Smooth muscle cell (in vitro differentiated cells): Measurements from ENCODE around the gene UPP2. TPM values are rescaled to one million over a fixed set of nuclear protein-coding genes. Genes with fewer than 3 reads are reported as not detected.

Source experiments
- DNase-seq: peaks from one replicate; lab custom pipeline; 2025; ENCODE audit not compliant: unreplicated experiment; lab: John Stamatoyannopoulos, UW
- H2AFZ ChIP-seq: fragments of 200-600 bp; sonication (generic); 2 replicates; pipeline ENCODE4 v1.6.0; 2016; ENCODE audit warnings: antibody characterized with exemption, low read depth, mild to moderate bottlenecking
- H3F3A ChIP-seq: fragments of 200-600 bp; sonication (generic); 2 replicates; pipeline ENCODE4 v1.6.0; 2017; ENCODE audit warnings: antibody characterized with exemption, low read depth
- H3K27ac ChIP-seq: fragments of 200-600 bp; sonication (generic); 2 replicates; pipeline ENCODE4 v1.5.1; 2016; ENCODE audit warnings: low read depth, mild to moderate bottlenecking
- H3K27me3 ChIP-seq: fragments of 200-600 bp; sonication (generic); 2 replicates; pipeline ENCODE4 v1.6.1; 2016; ENCODE audit warnings: low read depth, mild to moderate bottlenecking
- H3K36me3 ChIP-seq: fragments of 200-600 bp; sonication (generic); 2 replicates; pipeline ENCODE4 v1.5.1; 2016; ENCODE audit warnings: low read depth
- H3K4me1 ChIP-seq: fragments of 200-600 bp; sonication (generic); 2 replicates; pipeline ENCODE4 v1.5.1; 2016; ENCODE audit warnings: low read depth
- H3K4me2 ChIP-seq: fragments of 200-600 bp; sonication (generic); 2 replicates; pipeline ENCODE4 v1.6.0; 2016; ENCODE audit warnings: mild to moderate bottlenecking
- H3K4me3 ChIP-seq: fragments of 200-600 bp; sonication (generic); 2 replicates; pipeline ENCODE4 v1.5.1; 2016; ENCODE audit warnings: mild to moderate bottlenecking
- H3K79me2 ChIP-seq: fragments of 200-600 bp; sonication (generic); 2 replicates; pipeline ENCODE4 v1.6.0; 2016; ENCODE audit warnings: low read depth, mild to moderate bottlenecking
- H3K9ac ChIP-seq: fragments of 200-600 bp; sonication (generic); 2 replicates; pipeline ENCODE4 v1.6.0; 2016; ENCODE audit warnings: low read depth
- H3K9me3 ChIP-seq: fragments of 200-600 bp; sonication (generic); replicated peaks from 2 replicates; pipeline ENCODE4 v1.5.1; 2016; ENCODE audit warnings: low read depth
- H4K20me1 ChIP-seq: fragments of 200-600 bp; sonication (generic); 2 replicates; pipeline ENCODE4 v1.6.0; 2016; ENCODE audit warnings: low read depth
- WGBS: methylation state at CpG from one replicate; pipeline ENCODE4 v1.1.7; 2016; ENCODE audit warnings: low lambda C conversion rate; 5-methylcytosine and 5-hydroxymethylcytosine counted together
- polyA plus RNA-seq: library from polyadenylated mRNA; unstranded; fragments of >200 nt; fragmentation: Nextera tagmentation; extraction: Ambion mirVana; gene quantifications from 2 replicates; pipeline ENCODE4 v1.2.1, GENCODE V29; 2016
- total RNA-seq: library from RNA; depleted of rRNA; stranded (reverse); fragments of >200 nt; gene quantifications from 2 replicates; pipeline ENCODE4 v1.2.3, GENCODE V29; 2014
- TF ChIP-seq, protein P1 (sequence below): fragments of 200-600 bp; sonication (generic); IDR thresholded peaks from 2 replicates; pipeline ENCODE4 v1.5.1; 2017; ENCODE audit warnings: borderline replicate concordance, mild to moderate bottlenecking, antibody characterized with exemption; ENCODE audit not compliant: insufficient read depth, poor library complexity, severe bottlenecking

The UPP2 gene
- total and polyA plus RNA-seq, 2 experiments from 2014 or later = not detected

GRCh38 chr2:158131483-158131912 lies 29.8 kb downstream of the UPP2 start:
- H3K36me3 ChIP-seq = no peaks in the 10 kb centered on the region
- no peaks in the 10 kb centered on the region for H3K27me3 ChIP-seq
- no peaks in the 10 kb centered on the region for H3K79me2 ChIP-seq
- no peaks in the 10 kb centered on the region for H4K20me1 ChIP-seq
- 93% methylated on average over 1 of the region's 1 CpG for WGBS
- no peak overlapping the region for H3K9ac ChIP-seq
- H3F3A ChIP-seq = no peaks in the 10 kb centered on the region
- no peaks in the 10 kb centered on the region for H3K4me1 ChIP-seq
- no peak overlapping the region for H3K4me2 ChIP-seq
- TF ChIP-seq, protein P1, sequence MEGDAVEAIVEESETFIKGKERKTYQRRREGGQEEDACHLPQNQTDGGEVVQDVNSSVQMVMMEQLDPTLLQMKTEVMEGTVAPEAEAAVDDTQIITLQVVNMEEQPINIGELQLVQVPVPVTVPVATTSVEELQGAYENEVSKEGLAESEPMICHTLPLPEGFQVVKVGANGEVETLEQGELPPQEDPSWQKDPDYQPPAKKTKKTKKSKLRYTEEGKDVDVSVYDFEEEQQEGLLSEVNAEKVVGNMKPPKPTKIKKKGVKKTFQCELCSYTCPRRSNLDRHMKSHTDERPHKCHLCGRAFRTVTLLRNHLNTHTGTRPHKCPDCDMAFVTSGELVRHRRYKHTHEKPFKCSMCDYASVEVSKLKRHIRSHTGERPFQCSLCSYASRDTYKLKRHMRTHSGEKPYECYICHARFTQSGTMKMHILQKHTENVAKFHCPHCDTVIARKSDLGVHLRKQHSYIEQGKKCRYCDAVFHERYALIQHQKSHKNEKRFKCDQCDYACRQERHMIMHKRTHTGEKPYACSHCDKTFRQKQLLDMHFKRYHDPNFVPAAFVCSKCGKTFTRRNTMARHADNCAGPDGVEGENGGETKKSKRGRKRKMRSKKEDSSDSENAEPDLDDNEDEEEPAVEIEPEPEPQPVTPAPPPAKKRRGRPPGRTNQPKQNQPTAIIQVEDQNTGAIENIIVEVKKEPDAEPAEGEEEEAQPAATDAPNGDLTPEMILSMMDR = no peak
- DNase-seq = no peak
- no peak overlapping the region for H3K27ac ChIP-seq
- H3K4me3 ChIP-seq = no peak overlapping the region
- H3K9me3 ChIP-seq = no peaks in the 10 kb centered on the region
- H2AFZ ChIP-seq = no peak overlapping the region

DNA sequence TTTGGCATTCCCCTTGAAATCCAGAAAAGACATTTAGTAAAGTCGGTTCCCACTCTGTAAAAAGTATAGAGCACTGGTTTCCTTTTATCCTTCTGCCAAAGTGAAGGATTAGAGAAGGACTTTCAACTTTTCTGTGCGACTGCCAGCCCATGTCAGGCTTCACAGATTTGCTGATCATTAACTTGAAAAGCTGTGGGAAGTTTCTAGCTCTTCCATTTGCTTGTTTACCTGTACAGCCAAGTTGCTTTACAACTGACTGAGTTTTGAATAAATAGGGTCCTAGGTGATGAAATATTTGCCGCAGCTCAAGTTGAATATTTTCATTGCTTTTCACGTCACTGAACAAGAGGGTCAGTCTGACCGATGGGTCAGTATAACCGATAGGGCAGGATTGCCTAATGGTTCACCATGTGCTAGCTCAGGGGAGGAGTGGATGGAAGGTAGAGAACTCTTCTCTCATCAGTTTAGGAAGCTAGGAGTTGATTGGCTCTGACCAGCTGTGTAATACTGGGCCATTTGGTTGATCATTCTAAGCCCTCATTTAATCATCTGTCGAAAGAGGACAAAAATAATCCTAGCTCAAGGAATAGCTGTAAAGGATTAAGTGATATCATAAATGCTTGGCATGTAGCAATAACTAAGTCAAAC lies 30.4 kb downstream of the UPP2 start:
- no peaks in the 10 kb centered on the region for H4K20me1 ChIP-seq
- H3K4me1 ChIP-seq = no peaks in the 10 kb centered on the region
- H3K36me3 ChIP-seq = no peaks in the 10 kb centered on the region
- H3K9ac ChIP-seq = no peak overlapping the region
- no peak overlapping the region for H3K4me3 ChIP-seq
- H3K27ac ChIP-seq = no peak overlapping the region
- TF ChIP-seq, protein P1 = no peak
- no peaks in the 10 kb centered on the region for H3K9me3 ChIP-seq
- no peak overlapping the region for H2AFZ ChIP-seq
- no peak overlapping the region for H3K4me2 ChIP-seq
- H3K27me3 ChIP-seq = no peaks in the 10 kb centered on the region
- H3K79me2 ChIP-seq = no peaks in the 10 kb centered on the region
- H3F3A ChIP-seq = no peaks in the 10 kb centered on the region
- no peak for DNase-seq
- WGBS = 88% methylated on average over 7 of the region's 7 CpGs

- no peaks in the 10 kb centered on the region for H3K9me3 ChIP-seq
- H3K4me2 ChIP-seq = no peak overlapping the region
- no peak overlapping the region for H3K27ac ChIP-seq
- no peaks in the 10 kb centered on the region for H3K4me1 ChIP-seq
- no peak overlapping the region for H3K4me3 ChIP-seq
- WGBS = 67% methylated on average over 4 of the region's 4 CpGs
- no peaks in the 10 kb centered on the region for H3K36me3 ChIP-seq
- H4K20me1 ChIP-seq = no peaks in the 10 kb centered on the region
- TF ChIP-seq, protein P1 = no peak
- no peak overlapping the region for H2AFZ ChIP-seq
- H3K79me2 ChIP-seq = no peaks in the 10 kb centered on the region
- H3F3A ChIP-seq = no peaks in the 10 kb centered on the region
- H3K9ac ChIP-seq = no peak overlapping the region
- DNase-seq = no peak
- no peaks in the 10 kb centered on the region for H3K27me3 ChIP-seq
These were observed 32.4 kb downstream of the UPP2 start for GRCh38 chr2:158134055-158134454.

GRCh38 chr2:158134655-158135054 lies 33.0 kb downstream of the UPP2 start:
- WGBS = 81% methylated on average over 6 of the region's 6 CpGs
- Histone ChIP-seq H3F3A (no peaks in the 10 kb centered on the region), H2AFZ (no peak overlapping the region), H3K27ac (no peak overlapping the region), H3K27me3 (no peaks in the 10 kb centered on the region), H3K9me3 (no peaks in the 10 kb centered on the region), H3K9ac (no peak overlapping the region), H4K20me1 (no peaks in the 10 kb centered on the region), H3K4me3 (no peak overlapping the region), H3K4me1 (no peaks in the 10 kb centered on the region), H3K36me3 (no peaks in the 10 kb centered on the region), H3K79me2 (no peaks in the 10 kb centered on the region), H3K4me2 (no peak overlapping the region)
- TF ChIP-seq, protein P1 = no peak
- no peak for DNase-seq
